SU-DHL-6 (cell line): Measurements from ENCODE around the gene FAU.

Experiments used
- H2AFZ ChIP-seq: fragments of 200-600 bp; sonication (generic); 2 replicates; pipeline ENCODE4 v1.6.1; 2014; ENCODE audit warnings: low read depth, mild to moderate bottlenecking, moderate library complexity, mixed read lengths, antibody characterized with exemption, low read length; ENCODE audit not compliant: severe bottlenecking
- H3F3A ChIP-seq: fragments of 200-600 bp; shearing (Covaris generic); 2 replicates; pipeline ENCODE4 v1.6.0; 2016; ENCODE audit warnings: antibody characterized with exemption, mild to moderate bottlenecking; ENCODE audit not compliant: insufficient read depth
- H3K27ac ChIP-seq: fragments of 200-600 bp; sonication (generic); 2 replicates; pipeline ENCODE4 v1.5.1; 2016; ENCODE audit warnings: low read depth, mild to moderate bottlenecking, low read length, moderate library complexity, mixed read lengths
- H3K27me3 ChIP-seq: fragments of 200-600 bp; sonication (generic), shearing (Covaris generic); 2 replicates; pipeline ENCODE4 v1.6.0; 2014; ENCODE audit warnings: mild to moderate bottlenecking, low read length
- H3K36me3 ChIP-seq: fragments of 200-600 bp; sonication (generic); 2 replicates; pipeline ENCODE4 v1.6.1; 2014; ENCODE audit warnings: mild to moderate bottlenecking, low read length, mixed read lengths
- H3K4me2 ChIP-seq: fragments of 300-600, 200-600 bp; shearing (Covaris generic), sonication (generic); 2 replicates; pipeline ENCODE4 v1.6.0; 2014; ENCODE audit warnings: low read length, low read depth, mild to moderate bottlenecking; ENCODE audit not compliant: poor library complexity, severe bottlenecking
- H3K4me3 ChIP-seq: fragments of 200-600 bp; sonication (generic); 2 replicates; pipeline ENCODE4 v1.5.1; 2014; ENCODE audit warnings: antibody characterized with exemption, low read length, mild to moderate bottlenecking, mixed read lengths; ENCODE audit not compliant: insufficient read depth, poor library complexity, severe bottlenecking
- H3K79me2 ChIP-seq: fragments of 200-600 bp; sonication (generic); 2 replicates; pipeline ENCODE4 v1.6.1; 2014; ENCODE audit warnings: mild to moderate bottlenecking, low read length, moderate library complexity; ENCODE audit not compliant: insufficient read depth
- H3K9ac ChIP-seq: fragments of 200-600 bp; sonication (generic); 2 replicates; pipeline ENCODE4 v1.7.0; 2014; ENCODE audit warnings: mild to moderate bottlenecking, low read length
- H3K9me2 ChIP-seq: fragments of 200-600 bp; sonication (generic); replicated peaks from 2 replicates; pipeline ENCODE4 v1.6.1; 2014; ENCODE audit warnings: low read length; ENCODE audit not compliant: insufficient read depth
- H3K9me3 ChIP-seq: fragments of 200-600 bp; sonication (generic); 2 replicates; pipeline ENCODE4 v1.6.1; 2014; ENCODE audit warnings: low read length, mixed read lengths; ENCODE audit not compliant: insufficient read depth
- H4K20me1 ChIP-seq: fragments of 200-600 bp; sonication (generic); 2 replicates; pipeline ENCODE4 v1.6.1; 2014; ENCODE audit warnings: low read depth, mild to moderate bottlenecking, antibody characterized with exemption, low read length, moderate library complexity, mixed read lengths
- CTCF ChIP-seq: fragments of 200-600 bp; sonication (generic); IDR thresholded peaks from one replicate; pipeline ENCODE4 v1.5.1; 2017; ENCODE audit warnings: antibody characterized with exemption, mild to moderate bottlenecking, low read length, moderate library complexity; ENCODE audit not compliant: insufficient read depth, poor library complexity, severe bottlenecking
- EZH2phosphoT487 ChIP-seq: fragments of 200-600 bp; sonication (generic), shearing (Covaris generic); conservative IDR thresholded peaks from 2 replicates; pipeline ENCODE4 v1.6.1; 2018; ENCODE audit warnings: mild to moderate bottlenecking, antibody characterized with exemption, low read length, moderate library complexity, mixed read lengths

Gene FAU

GRCh38 chr11:65086809-65087208 lies 35.1 kb downstream of the FAU start:
- H3K79me2 ChIP-seq: peaks cover 34% of the 10 kb centered on the region
- TF ChIP-seq CTCF (no peak), EZH2phosphoT487 (no peak)

DNA sequence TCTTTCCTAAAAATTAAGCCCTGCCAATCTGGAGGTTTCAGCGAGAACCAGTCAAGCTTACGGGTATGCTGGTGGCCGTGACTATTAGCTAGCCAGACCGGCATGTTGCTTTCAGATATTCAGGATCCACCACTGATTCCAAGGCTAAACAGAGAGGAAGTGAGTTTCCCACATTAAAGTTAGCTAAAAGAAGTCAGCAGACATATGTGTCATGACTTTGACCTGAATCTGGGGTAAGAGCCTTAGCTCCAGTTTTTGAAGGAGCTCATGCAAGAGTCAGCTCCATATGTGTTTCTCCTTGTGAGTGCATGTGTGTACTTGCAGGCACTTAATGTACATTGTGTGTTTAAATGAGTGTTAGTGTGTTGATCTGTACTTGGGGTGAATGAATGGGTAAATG lies 36.5 kb downstream of the FAU start:
- TF ChIP-seq CTCF (no peak), EZH2phosphoT487 (no peak)
- H3K9ac ChIP-seq: no peak overlapping the region

More at GRCh38 chr11:65086809-65087208, 35.1 kb downstream of the FAU start:
- Histone ChIP-seq H3K9me3 (no peaks in the 10 kb centered on the region), H3K27ac (no peak overlapping the region), H3F3A (peaks cover under 1% of the 10 kb centered on the region; the same call in 1 of the 2 replicates), H3K9me2 (no peaks in the 10 kb centered on the region), H2AFZ (no peak overlapping the region), H3K36me3 (peaks cover 6% of the 10 kb centered on the region; the same call in 1 of the 2 replicates), H3K4me2 (no peak overlapping the region), H3K4me3 (no peak overlapping the region), H3K9ac (no peak overlapping the region), H3K27me3 (no peaks in the 10 kb centered on the region), H4K20me1 (no peaks in the 10 kb centered on the region)

GRCh38 chr11:65084598-65085375 lies 37.1 kb downstream of the FAU start:
- peak overlapping the region; percentile 98 for H3K4me3 ChIP-seq
- no peaks in the 10 kb centered on the region for H3K27me3 ChIP-seq
- H3F3A ChIP-seq: no peaks in the 10 kb centered on the region
- H3K4me2 ChIP-seq: peak overlapping the region; percentile 73
- no peaks in the 10 kb centered on the region for H3K9me3 ChIP-seq
- TF ChIP-seq EZH2phosphoT487 (no peak), CTCF (no peak)
- H3K9ac ChIP-seq: peak overlapping the region; percentile 88
- H2AFZ ChIP-seq: no peak overlapping the region
- no peaks in the 10 kb centered on the region for H4K20me1 ChIP-seq
- H3K27ac ChIP-seq: peak overlapping the region; percentile 80
- peaks cover 12% of the 10 kb centered on the region for H3K36me3 ChIP-seq
- H3K79me2 ChIP-seq: peaks cover 50% of the 10 kb centered on the region
- no peaks in the 10 kb centered on the region for H3K9me2 ChIP-seq

More for the DNA sequence above, 36.5 kb downstream of the FAU start:
- Histone ChIP-seq H3K9me3 (no peaks in the 10 kb centered on the region), H3K4me3 (no peak overlapping the region), H3K4me2 (peak overlapping the region; percentile 73), H3K36me3 (peaks cover 9% of the 10 kb centered on the region), H3K27ac (no peak overlapping the region), H3K9me2 (no peaks in the 10 kb centered on the region), H3F3A (no peaks in the 10 kb centered on the region), H4K20me1 (no peaks in the 10 kb centered on the region), H2AFZ (no peak overlapping the region), H3K79me2 (peaks cover 47% of the 10 kb centered on the region), H3K27me3 (no peaks in the 10 kb centered on the region)
